Stimulated activated CD4-positive, alpha-beta T cell treated with anti-CD3 and anti-CD28 coated beads, TNF-alpha, amount 100 ng/mL, for 4 hours (primary cell): Measurements from ENCODE around the gene GMPPA.

ENCODE experiments used
- DNase-seq, 3 experiments: peaks; one replicate each; pipeline ENCODE4 v3.0.0-alpha.2; 2020; ENCODE audit warnings: low read depth in 3 of 3

Gene GMPPA

DNA sequence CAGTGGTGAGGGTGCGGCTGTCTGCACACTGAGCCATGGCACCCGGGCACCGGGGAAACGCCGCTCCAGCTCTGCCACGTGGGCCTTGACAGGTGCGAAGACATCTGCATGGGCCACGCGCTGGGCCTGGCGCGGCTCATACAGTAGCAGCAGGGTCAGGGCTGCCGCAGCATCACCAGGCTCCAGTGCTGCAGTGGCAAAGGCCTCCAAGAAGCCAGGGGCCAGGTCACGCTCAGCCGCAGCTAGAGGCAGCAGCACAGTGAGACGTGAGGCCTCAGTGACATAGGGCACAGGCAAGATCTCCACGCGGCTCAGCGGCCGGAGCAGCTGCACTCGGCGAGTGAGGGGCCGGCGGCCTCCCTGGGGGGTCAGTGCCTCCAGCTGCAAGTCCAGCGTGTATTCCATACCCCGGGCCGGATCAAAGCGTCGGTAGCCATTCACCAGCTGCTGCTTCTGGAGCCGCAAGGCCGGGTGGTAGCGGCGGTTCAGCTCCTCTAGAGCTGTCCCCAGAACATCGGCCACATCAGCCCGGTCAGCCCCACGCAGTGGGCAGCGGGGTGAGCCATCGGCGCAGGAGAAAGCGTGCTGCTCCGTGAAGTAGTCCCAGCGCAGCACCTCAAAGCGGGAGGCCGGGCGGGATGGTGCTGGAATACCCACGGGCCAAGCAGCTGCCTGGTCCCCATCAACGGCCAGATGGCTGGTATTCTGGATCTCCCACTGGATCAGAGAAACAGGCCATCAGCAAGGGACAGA, 41.4 kb downstream of the GMPPA start:
- no peak for DNase-seq

DNA sequence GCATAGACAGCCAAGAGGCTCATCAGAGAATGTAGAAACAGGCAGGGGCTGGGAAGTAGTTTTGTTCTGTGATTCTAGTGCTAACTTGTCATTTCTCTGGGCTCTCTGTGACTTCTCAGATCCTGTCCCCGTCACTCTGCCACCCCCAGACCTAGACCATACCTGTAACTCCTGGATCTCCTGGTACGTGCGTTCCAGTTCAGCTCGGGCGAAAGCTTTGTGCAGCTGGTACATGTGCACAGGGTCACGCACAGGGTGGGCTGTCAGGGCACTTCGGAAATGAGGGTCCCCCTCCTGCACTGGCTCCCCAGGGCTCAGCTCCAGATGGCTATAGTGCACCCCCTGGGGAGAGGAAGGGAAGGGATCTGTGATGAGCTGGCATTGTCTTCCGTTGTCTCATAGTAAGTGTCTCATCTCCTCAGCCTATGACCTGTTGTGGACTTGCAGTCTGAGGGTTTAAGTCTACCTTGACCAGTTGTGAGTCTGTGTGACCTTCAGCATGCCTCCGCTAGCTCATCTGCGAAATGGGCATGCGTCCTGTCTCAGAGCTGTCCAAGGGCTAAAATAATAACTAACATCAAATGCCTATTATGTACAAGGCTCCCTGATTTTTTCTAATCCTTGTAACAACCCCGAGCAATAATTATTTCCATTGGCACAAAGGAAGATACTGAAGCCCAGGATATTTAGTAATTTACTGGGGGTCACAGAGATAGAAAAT, 42.3 kb downstream of the GMPPA start:
- no peak for DNase-seq

GRCh38 chr2:219541611-219542180, 43.0 kb downstream of the GMPPA start:
- peak; percentile 71 to 79 (median 77) for DNase-seq

DNA sequence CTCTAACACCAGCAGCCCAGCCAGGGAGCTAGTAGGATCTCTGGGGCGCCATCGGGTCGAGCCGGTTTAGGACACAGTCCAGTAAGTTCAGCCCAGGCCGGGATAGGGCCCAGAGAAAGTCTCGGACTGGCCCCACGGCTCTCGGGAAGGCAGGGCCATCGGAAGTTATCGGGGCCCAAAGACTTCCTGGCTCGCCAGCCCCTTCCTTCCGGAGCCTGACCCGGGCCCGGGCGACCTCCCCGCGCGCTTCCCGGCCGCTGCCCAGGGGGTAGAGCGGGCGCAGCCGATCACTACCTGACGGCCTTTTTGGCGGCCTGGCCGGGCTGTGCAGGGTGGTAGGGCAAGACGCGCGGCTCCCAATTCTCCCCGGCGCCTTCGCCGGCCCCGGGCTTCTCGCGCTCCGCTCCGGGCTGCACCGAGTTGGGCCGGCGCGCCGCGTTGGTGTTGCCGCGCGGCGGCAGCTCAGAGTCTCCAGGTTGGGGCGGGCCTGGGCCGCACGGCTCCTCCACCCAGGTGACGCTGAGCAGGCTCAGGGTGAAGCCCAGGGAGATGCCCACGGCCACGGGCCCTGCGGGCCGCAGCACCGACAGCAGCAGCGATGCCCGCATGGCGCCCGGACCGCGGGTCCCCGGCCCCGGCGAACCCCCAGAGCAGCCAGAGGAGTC, 44.4 kb downstream of the GMPPA start:
- peak in 1 of 3 experiments; percentile 13 for DNase-seq

DNA sequence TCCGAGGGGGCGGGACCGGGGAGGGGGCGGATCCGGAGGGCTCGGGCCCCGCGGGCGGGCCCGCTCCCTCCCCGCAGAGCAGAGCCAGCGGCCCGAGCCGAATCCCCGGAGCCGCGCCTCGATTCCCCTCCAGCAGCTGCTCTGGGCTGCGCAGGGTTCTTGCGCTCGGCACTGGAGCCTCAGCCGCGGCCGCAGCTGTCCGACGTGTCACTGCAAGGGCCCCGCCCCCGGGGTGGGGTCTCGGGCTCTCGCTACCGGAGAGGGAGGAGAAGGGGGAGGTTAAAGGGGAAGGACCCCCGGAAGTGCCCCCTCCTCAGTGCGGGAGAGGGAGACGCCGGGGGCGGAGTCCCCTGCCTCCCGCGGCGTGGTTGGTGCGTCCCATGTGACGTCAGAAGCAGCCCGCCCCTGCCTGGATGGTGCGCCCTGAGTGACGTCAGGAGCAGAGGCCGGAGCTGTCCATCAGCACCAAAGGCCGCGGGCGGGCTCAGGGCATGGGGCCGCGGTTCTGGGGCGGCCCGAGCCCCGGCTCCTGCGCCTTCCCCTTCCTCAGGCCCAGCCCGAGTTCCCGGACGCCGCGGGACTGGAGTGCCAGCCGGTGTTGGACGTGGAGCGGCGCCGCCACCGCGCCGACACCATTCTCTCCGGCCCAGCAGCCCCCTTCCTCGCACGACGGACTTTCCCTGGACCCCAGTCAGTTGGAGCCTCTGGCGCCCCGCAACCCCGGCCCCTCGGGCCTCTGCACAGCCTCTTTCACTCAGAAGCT, 45.1 kb downstream of the GMPPA start, which contains the start of the genes CHPF and TMEM198:
CHPF (minus strand) TSS at position 214 of the 763 bp plus-strand sequence. CDS start 271 bp downstream, outside the sequence.
TMEM198 (plus strand) TSS at position 433 of the 763 bp plus-strand sequence. CDS start 700 bp downstream, outside the sequence.
- peak; percentile 82 to 90 (median 86) for DNase-seq

GRCh38 chr2:219544567-219544966, 45.9 kb downstream of the GMPPA start:
- DNase-seq: no peak

GRCh38 chr2:219545295-219545942, 46.7 kb downstream of the GMPPA start:
- DNase-seq: no peak

- no peak for DNase-seq
Measured at GRCh38 chr2:219545943-219546352, 47.3 kb downstream of the GMPPA start.

GRCh38 chr2:219547621-219548020, 48.9 kb downstream of the GMPPA start:
- DNase-seq: no peak

DNA sequence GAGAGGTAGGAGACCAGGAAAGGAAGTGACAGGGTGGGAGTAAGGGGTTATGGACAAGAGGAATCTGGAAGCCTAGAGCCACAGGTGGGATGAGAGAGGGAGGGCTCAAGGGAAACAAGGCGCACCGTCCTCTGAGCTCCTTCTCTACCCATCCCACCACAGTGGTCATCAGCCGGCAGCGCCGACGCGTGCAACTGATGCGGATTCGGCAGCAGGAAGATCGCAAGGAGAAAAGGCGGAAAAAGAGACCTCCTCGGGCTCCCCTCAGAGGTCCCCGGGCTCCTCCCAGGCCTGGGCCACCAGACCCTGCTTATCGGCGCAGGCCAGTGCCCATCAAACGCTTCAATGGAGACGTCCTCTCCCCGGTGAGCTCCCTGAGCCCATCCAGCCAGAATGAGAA, 50.3 kb downstream of the GMPPA start:
- no peak for DNase-seq

DNA sequence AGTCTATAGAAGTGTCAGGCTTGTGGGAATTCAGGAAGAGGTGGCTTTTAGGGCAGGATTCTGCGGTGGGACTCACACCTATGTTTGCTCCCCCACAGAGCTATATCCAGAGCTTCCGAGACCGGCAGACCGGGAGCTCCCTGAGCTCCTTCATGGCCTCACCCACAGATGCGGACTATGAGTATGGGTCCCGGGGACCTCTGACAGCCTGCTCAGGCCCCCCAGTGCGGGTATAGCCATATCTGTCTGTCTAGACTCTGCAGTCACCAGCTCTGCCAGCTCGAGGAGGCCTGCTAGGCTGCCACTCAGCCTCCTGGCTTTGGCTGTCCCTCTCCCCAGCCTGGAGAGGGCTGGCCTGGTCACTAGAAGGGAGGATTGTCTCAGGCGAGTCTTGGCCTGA, 50.9 kb downstream of the GMPPA start:
- DNase-seq: no peak

GRCh38 chr2:219551441-219552381, 53.0 kb downstream of the GMPPA start:
- DNase-seq: no peak

DNA sequence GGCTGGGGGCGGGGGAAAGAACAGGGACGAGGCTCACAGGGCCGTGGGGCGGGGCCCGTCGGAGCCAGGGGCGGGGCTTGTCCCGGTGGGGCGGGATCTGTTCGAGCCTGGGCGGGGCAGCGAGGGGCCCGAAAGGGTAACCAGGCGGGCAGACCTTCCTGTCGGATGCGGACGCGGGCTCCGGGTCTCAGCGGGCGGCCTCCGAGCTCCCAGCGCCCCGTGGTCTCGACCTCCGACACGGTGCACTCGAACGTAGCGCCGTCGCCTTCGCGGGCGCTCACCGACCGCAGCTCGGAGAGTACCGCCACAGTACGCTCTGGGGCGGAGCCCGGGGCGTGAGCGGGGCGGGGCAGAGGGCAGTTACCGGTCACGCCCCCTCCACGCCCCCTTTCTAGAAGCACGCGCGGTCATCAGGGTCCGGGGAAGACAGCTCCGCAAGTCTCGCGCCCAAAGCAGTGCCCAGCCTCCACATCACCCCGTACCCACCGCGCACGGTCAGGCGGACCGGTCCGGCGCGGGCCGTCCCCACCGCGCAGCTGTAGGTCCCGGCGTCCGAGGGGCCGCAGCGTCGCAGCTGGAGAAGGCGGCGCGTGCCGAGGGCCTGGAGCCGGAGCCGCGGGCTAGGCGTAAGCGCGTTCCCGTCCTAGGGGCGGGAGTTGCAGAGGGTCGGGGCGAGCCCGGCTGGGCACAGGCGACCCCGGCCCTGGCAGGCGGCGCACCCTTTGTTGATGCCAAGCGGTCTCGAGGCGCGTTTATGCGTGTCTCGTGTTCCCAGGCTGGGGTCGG, 53.9 kb downstream of the GMPPA start:
- peak; percentile 66 to 74 (median 70) for DNase-seq

GRCh38 chr2:219553168-219553417, 54.4 kb downstream of the GMPPA start:
- no peak for DNase-seq

DNA sequence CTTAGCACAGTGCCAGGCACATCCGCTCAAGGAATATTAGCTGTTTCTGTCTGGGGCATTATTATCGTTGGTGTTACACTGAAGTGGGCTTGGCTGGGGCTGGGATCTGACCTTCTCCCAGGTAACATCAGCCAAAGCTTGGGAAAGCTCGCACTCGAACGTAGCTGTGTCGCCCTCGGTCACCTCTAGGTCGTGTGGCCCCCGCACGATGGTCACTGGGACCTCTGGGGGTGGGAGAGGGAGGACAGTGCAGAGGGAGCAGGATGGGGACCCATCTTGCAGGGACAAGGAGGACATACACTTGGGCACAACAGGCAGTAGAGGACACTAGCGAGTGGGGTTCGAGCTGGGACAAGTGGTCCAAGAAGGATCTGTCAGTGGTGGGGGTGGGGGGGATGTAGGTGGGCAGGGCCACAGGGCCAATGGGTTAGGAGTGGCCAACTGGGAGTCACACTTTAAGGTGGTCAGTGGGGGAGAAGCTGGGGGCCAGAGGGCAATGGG, 54.8 kb downstream of the GMPPA start:
- DNase-seq: no peak

DNA sequence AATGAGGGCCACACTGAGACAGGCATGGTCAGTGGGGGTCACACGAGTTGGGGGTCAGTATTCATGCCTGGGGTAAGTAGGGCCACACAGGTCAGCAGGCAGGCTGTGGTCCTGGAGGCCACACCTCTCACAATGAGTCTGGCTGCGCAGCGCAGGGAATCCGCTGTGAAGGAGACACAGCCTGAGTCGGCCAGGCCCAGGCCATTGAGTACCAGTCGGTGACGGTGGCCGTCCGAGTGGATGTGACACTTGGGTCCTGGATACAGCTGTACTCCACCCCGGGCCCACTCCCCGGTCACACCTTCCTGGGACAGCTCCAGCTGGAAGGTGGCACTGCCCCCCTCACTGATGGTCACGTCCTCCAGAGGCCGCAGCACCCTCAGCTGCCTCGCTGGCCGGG, 55.7 kb downstream of the GMPPA start:
- DNase-seq: no peak

- no peak for DNase-seq
Measured at GRCh38 chr2:219555956-219556355, 57.3 kb downstream of the GMPPA start.

- no peak for DNase-seq
Measured at GRCh38 chr2:219556413-219556812, 57.7 kb downstream of the GMPPA start.
